Small intestine (tissue), 7 donors: ENCODE measurements around the gene MAST4. TPM values are rescaled to one million over a fixed set of nuclear protein-coding genes. Genes with fewer than 3 reads are reported as not detected.

Source experiments
- DNase-seq, 2 donors: peaks; one replicate each; pipeline versions ENCODE4 v3.0.0 to v3.0.0-alpha.2; 2013
- FAIRE-seq: peaks from 2 replicates; lab custom pipeline; 2012; peaks lifted over from hg19 to GRCh38; lab: Jason Lieb, UNC
- H3K27ac ChIP-seq, 3 donors: one replicate each; pipeline ENCODE4 v1.5.1; 2013; ENCODE audit warnings: low read length in 2 of 3, mild to moderate bottlenecking in 2 of 3, control low read depth in 1 of 3, inconsistent platforms in 1 of 3, low read depth in 1 of 3, moderate library complexity in 1 of 3
- H3K27me3 ChIP-seq, 3 donors: one replicate each; pipeline ENCODE4 v1.6.1; 2013; ENCODE audit warnings: low read length in 3 of 3, inconsistent platforms in 1 of 3; ENCODE audit not compliant: control insufficient read depth in 3 of 3, insufficient read depth in 3 of 3
- H3K36me3 ChIP-seq, 3 donors: one replicate each; pipeline ENCODE4 v1.6.1; 2013; ENCODE audit warnings: low read length in 3 of 3, inconsistent platforms in 1 of 3, low read depth in 1 of 3, mild to moderate bottlenecking in 1 of 3, moderate library complexity in 1 of 3; ENCODE audit not compliant: control insufficient read depth in 3 of 3, insufficient read depth in 2 of 3
- H3K4me1 ChIP-seq, 3 donors: one replicate each; pipeline ENCODE4 v1.6.1; 2013; ENCODE audit warnings: low read length in 2 of 3, inconsistent platforms in 1 of 3, low read depth in 1 of 3, mild to moderate bottlenecking in 1 of 3, moderate library complexity in 1 of 3; ENCODE audit not compliant: control insufficient read depth in 3 of 3, insufficient read depth in 2 of 3
- H3K4me3 ChIP-seq, 3 donors: one replicate each; pipeline ENCODE4 v1.5.1; 2013; ENCODE audit warnings: low read length in 3 of 3, control low read depth in 1 of 3, inconsistent platforms in 1 of 3, low read depth in 1 of 3, mild to moderate bottlenecking in 1 of 3, moderate library complexity in 1 of 3
- H3K9me3 ChIP-seq, 2 donors: one replicate each; pipeline ENCODE4 v1.6.1; 2013; ENCODE audit warnings: low read depth in 1 of 2, low read length in 1 of 2; ENCODE audit not compliant: control insufficient read depth in 2 of 2, insufficient read depth in 1 of 2
- WGBS, 3 donors: extraction: QIAGEN DNeasy Blood & Tissue Kit; methylation state at CpG; one replicate each; pipeline ENCODE4 v1.1.7; 2013; 5-methylcytosine and 5-hydroxymethylcytosine counted together
- polyA plus RNA-seq, 4 donors: library from polyadenylated mRNA; stranded (reverse) in 3 of 4; unstranded in 1 of 4; fragments of 200-250 nt in 3 of 4; fragments of 120-200 nt in 1 of 4; gene quantifications; one replicate each; pipeline versions ENCODE4 v1.2.1 to v1.2.3, GENCODE V29; 2013
- donor health status: healthy with polysubstance abuse.
- donor health status: control.
- donor health status: control.
- donor health status: Bipolar disorder and iron deficiency.
- donor health status: healthy.

The MAST4 gene
- polyA plus RNA-seq, 4 donors: 3.0 to 16.4 (median 4.5) TPM

DNA sequence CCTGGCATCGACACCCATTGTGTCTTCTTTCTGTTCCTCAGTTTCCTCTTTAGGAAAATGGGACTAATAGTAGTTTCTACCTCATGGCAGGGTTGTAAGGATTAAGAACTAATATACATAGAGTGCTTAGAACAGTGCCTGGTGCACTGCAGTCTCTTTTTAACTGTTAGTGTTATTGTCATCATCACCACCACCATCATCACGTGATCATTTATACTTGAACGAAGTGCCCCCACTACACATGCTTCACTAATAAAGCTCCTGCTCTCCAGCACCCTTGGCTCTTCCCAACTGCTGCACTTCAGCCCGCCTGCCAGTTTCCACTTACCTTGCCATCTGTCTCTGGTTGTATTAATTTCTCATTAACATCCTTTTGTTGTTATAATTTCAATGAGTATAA lies 35.8 kb upstream of the MAST4 start:
- Histone ChIP-seq H3K4me1 (no peaks in the 10 kb centered on the region), H3K27me3 (peaks cover 0 to 2% (median 0%) of the 10 kb centered on the region in 3 donors), H3K36me3 (no peaks in the 10 kb centered on the region), H3K4me3 (no peak overlapping the region), H3K9me3 (peaks cover 0 to 2% of the 10 kb centered on the region in 2 donors), H3K27ac (no peak overlapping the region)
- WGBS, 3 donors: 80 to 91% (median 87%) methylated on average over 4 of the region's 4 CpGs
- no peak for FAIRE-seq
- DNase-seq: no peak

DNA sequence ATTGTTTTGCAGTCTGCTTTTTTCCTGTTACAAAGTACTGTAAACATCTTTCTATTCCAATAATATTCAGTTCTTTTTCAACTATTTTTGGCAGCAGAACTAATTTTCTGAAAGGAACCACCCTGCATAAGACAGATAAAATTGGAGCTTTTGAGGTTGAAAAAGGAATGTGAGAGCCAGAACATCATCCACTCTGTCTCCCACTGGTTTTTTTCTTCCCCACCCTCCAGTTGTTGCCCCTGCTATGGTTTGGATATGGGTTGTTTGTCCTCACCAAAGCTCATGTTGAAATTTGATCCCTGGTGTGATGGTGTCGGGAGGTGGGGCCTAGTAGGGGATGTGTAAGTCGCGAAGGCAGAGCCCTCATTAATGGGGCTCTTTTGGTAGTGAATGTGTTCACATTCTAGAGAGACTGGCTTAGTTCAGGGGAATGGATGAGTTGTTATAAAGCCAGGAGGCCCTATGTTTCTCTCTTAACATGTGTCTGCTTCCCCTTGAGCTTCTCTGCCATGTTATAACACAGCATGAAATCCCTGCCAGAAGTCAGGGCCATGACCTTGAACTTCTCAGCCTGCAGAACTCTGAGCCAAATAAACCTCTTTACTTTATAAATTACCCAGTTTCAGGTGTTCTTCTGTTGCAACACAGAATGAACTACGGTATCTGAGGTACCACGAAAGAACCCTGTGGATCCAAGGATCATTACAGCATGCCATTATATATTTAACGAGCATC lies 34.8 kb upstream of the MAST4 start:
- H3K27ac ChIP-seq: no peak overlapping the region
- H3K9me3 ChIP-seq: peaks cover 0 to 2% of the 10 kb centered on the region in 2 donors
- H3K4me1 ChIP-seq: no peaks in the 10 kb centered on the region
- peaks cover 0 to 2% (median 0%) of the 10 kb centered on the region in 3 donors for H3K27me3 ChIP-seq
- FAIRE-seq (no peak), DNase-seq (no peak)
- H3K36me3 ChIP-seq: no peaks in the 10 kb centered on the region
- H3K4me3 ChIP-seq: no peak overlapping the region
- WGBS, 3 donors: 76 to 86% (median 76%) methylated on average over 6 of the region's 6 CpGs

DNA sequence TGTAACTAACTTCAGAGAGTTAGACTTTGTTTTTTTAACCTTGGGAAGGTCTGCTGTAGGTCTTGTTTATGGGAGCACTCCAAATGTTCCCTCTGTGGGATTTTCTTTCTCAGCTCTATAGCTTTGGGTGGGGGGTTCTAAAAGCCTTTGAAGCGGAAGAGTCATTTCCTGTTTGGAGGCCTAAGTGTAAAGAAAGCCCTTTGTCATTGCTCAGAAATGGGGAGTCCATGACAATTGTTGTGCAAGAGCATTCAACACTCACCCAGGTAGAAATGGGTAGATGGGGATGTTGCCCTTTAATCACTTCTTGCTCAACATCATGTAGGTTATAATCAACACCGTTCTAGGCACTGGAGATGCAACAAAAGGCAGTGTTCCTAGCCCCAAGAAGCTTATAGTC lies 30.3 kb upstream of the MAST4 start:
- 66 to 94% (median 78%) methylated on average over 2 of the region's 2 CpGs for WGBS, 3 donors
- H3K9me3 ChIP-seq: peaks cover 0 to 2% of the 10 kb centered on the region in 2 donors
- FAIRE-seq (no peak), DNase-seq (no peak)
- H3K4me3 ChIP-seq: no peak overlapping the region
- H3K27me3 ChIP-seq: peaks cover 0 to 2% (median 0%) of the 10 kb centered on the region in 3 donors
- H3K27ac ChIP-seq: no peak overlapping the region
- no peaks in the 10 kb centered on the region for H3K36me3 ChIP-seq
- no peaks in the 10 kb centered on the region for H3K4me1 ChIP-seq

DNA sequence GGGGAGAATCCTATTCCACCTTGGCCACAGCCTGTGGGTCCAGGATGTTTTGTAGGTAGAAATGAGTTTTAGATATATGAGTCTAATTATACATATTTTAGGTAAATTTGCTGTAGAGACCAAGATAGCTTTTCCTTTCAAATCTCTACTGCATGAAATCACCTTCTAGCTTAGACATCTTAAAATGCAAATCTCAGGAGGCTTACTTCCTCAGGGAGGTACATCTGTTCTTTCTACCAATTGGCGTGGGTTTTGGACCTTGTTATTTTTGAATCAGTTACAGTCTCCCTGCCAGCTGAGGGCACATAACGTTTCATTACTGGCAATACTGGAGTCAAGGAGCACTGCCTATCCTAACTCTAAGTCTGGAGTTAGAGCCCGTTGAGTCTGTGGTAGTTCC lies 28.7 kb upstream of the MAST4 start:
- Histone ChIP-seq H3K9me3 (peaks cover 0 to 2% of the 10 kb centered on the region in 2 donors), H3K36me3 (no peaks in the 10 kb centered on the region), H3K4me3 (no peak overlapping the region), H3K4me1 (no peaks in the 10 kb centered on the region), H3K27ac (no peak overlapping the region), H3K27me3 (peaks cover 0 to under 1% (median 0%) of the 10 kb centered on the region in 3 donors)
- FAIRE-seq (no peak), DNase-seq (no peak)
- WGBS, 3 donors: 78 to 83% (median 81%) methylated on average over 3 of the region's 3 CpGs

DNA sequence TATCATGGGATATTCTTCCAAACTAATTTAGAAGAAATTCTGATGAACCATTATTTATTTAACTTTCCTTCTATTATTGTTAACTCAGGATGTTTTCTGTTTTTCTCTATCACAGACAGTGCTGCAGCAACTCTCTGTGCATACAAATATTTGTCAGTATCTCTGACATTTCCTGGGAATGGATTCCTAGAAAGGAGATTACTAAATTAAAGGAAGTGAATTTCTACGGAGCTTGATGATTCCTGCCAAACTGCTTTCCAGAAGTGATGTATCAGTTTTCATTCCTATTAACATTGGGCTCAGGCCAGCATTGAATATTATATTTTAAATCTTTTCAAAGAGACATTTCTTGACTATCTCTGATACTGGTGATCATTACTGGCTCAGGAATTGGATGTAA lies 26.0 kb upstream of the MAST4 start:
- FAIRE-seq: no peak
- no peaks in the 10 kb centered on the region for H3K9me3 ChIP-seq
- no peaks in the 10 kb centered on the region for H3K4me1 ChIP-seq
- H3K36me3 ChIP-seq: no peaks in the 10 kb centered on the region
- 27 to 42% (median 34%) methylated on average over 1 of the region's 1 CpG for WGBS, 3 donors
- no peak overlapping the region for H3K27ac ChIP-seq
- H3K4me3 ChIP-seq: no peak overlapping the region
- DNase-seq: no peak
- no peaks in the 10 kb centered on the region for H3K27me3 ChIP-seq

DNA sequence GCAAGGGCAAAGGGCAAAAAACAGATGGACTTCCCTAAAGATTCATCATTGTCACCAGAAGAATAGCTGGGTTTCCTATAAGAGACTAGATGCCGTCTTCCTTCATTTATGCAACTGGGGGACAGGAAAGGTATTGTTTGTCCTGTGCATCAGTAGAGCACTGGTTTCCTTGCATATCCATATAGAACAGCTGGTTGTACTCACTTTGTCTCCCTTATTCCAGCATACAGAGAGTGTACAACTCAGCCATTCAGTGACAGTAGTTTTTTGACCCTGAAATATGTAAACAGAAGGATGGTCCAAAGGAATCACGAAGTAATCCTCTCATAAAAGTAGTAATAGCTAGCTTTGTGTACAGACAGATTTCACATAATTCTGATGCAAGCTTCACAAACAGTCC lies 22.5 kb upstream of the MAST4 start:
- FAIRE-seq: no peak
- Histone ChIP-seq H3K36me3 (no peaks in the 10 kb centered on the region), H3K4me3 (no peak overlapping the region), H3K4me1 (no peaks in the 10 kb centered on the region), H3K9me3 (no peaks in the 10 kb centered on the region), H3K27me3 (no peaks in the 10 kb centered on the region), H3K27ac (no peak overlapping the region)
- WGBS, 3 donors: 29 to 44% (median 43%) methylated on average over 2 of the region's 2 CpGs
- DNase-seq: no peak

DNA sequence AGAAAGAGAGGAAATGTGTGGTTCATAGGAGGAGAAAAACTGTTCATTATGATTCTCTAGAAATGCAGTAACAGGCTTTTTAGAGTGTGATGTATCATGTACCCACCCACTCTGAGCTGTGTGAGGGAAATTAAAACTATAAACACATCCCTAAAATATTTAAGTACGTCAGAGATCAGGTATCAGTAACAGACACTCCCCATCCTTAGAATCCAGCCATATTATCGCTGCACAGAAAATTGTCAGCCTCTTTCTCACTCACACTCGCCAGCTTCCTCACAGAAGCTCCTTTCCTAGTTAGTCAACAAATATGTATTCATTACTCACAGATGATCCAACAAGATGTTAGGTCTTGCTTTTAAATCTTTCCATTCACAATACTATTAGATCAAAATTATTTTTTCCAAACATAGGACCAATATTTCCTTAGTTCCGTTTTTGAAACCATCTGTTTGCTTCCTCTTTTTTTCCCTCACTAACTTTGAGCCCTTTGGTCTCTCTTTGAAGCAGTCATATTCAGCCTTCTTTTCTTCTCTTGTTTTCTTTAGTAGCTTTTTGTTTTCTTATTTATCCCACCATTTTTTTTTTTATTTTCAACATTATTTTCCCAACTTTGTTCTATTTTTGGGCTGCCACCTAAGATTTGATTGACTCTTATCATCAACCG lies 13.6 kb upstream of the MAST4 start:
- H3K27me3 ChIP-seq: peaks cover 0 to 3% (median 0%) of the 10 kb centered on the region in 3 donors
- H3K9me3 ChIP-seq: no peaks in the 10 kb centered on the region
- no peaks in the 10 kb centered on the region for H3K36me3 ChIP-seq
- H3K27ac ChIP-seq: no peak overlapping the region
- H3K4me1 ChIP-seq: no peaks in the 10 kb centered on the region
- no peak overlapping the region for H3K4me3 ChIP-seq
- no peak for FAIRE-seq
- no peak for DNase-seq
- 62% methylated on average over 5 of the region's 5 CpGs for WGBS, 3 donors

DNA sequence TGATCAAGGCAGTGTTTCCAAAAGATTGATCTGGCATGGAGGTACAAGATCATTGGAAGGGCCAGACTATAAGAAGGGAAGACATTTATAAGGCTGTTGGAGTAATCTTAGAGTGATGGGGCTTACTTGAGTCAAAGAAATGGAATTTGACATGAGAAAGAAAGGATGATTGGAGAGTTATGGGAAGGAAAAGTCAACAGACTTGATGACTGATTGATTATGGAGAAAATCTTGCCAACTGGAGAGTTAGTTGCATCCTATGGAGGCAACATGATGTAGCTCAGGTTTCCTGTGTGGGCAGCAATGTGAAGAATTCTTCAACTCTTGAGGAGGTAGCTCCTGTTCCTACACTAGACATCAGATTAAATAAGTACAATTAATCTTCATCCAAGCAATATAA lies 10.9 kb upstream of the MAST4 start:
- H3K4me1 ChIP-seq: no peaks in the 10 kb centered on the region
- FAIRE-seq (no peak), DNase-seq (no peak)
- no peaks in the 10 kb centered on the region for H3K27me3 ChIP-seq
- no peaks in the 10 kb centered on the region for H3K9me3 ChIP-seq
- H3K27ac ChIP-seq: no peak overlapping the region
- no peak overlapping the region for H3K4me3 ChIP-seq
- H3K36me3 ChIP-seq: no peaks in the 10 kb centered on the region
